HEK293 (cell line): ENCODE data around the gene TPSG1.

Source experiments
- GLIS2 ChIP-seq: fragments of 450-650 bp; formaldehyde crosslinking; IDR thresholded peaks from 2 replicates; pipeline ENCODE4 v1.5.1; 2016; ENCODE audit warnings: missing biosample characterization, missing genetic modification characterization
- KLF16 ChIP-seq: fragments of 450-650 bp; formaldehyde crosslinking; IDR thresholded peaks from 2 replicates; pipeline ENCODE4 v1.5.1; 2017; ENCODE audit warnings: missing biosample characterization, missing genetic modification characterization
- KLF17 ChIP-seq: fragments of 450-650 bp; formaldehyde crosslinking; IDR thresholded peaks from 2 replicates; pipeline ENCODE4 v1.5.1; 2016; ENCODE audit warnings: missing biosample characterization, missing genetic modification characterization
- MYNN ChIP-seq: fragments of 450-650 bp; formaldehyde crosslinking; IDR thresholded peaks from 2 replicates; pipeline ENCODE4 v1.5.1; 2016; ENCODE audit warnings: missing biosample characterization, missing genetic modification characterization, borderline replicate concordance
- SCRT2 ChIP-seq: fragments of 450-650 bp; formaldehyde crosslinking; IDR thresholded peaks from 2 replicates; pipeline ENCODE4 v1.5.1; 2016; ENCODE audit warnings: missing biosample characterization, missing genetic modification characterization
- ZFHX2 ChIP-seq: fragments of 450-650 bp; formaldehyde crosslinking; conservative IDR thresholded peaks from 2 replicates; pipeline ENCODE4 v1.5.1; 2016; ENCODE audit warnings: missing biosample characterization, missing genetic modification characterization
- ZNF112 ChIP-seq: fragments of 450-650 bp; formaldehyde crosslinking; IDR thresholded peaks from 2 replicates; pipeline ENCODE4 v1.5.0; 2017; ENCODE audit warnings: missing biosample characterization, missing genetic modification characterization
- ZNF148 ChIP-seq: fragments of 450-650 bp; formaldehyde crosslinking; IDR thresholded peaks from 2 replicates; pipeline ENCODE4 v1.5.0; 2017; ENCODE audit warnings: missing biosample characterization, missing genetic modification characterization, borderline replicate concordance
- ZNF311 ChIP-seq: fragments of 450-650 bp; formaldehyde crosslinking; IDR thresholded peaks from 2 replicates; pipeline ENCODE4 v1.5.1; 2017; ENCODE audit warnings: missing biosample characterization, missing genetic modification characterization, borderline replicate concordance
- ZNF335 ChIP-seq: fragments of 450-650 bp; formaldehyde crosslinking; conservative IDR thresholded peaks from 2 replicates; pipeline ENCODE4 v1.5.1; 2016; ENCODE audit warnings: missing biosample characterization, missing genetic modification characterization
- ZNF354C ChIP-seq: fragments of 450-650 bp; formaldehyde crosslinking; IDR thresholded peaks from 2 replicates; pipeline ENCODE4 v1.5.1; 2016; ENCODE audit warnings: missing biosample characterization, missing genetic modification characterization, low read depth, borderline replicate concordance
- ZNF423 ChIP-seq: fragments of 450-650 bp; formaldehyde crosslinking; IDR thresholded peaks from 2 replicates; pipeline ENCODE4 v1.5.1; 2016; ENCODE audit warnings: missing biosample characterization, missing genetic modification characterization
- ZNF433 ChIP-seq: fragments of 450-650 bp; formaldehyde crosslinking; IDR thresholded peaks from 2 replicates; pipeline ENCODE4 v1.5.1; 2016; ENCODE audit warnings: missing biosample characterization, missing genetic modification characterization, low read depth
- ZNF449 ChIP-seq: fragments of 450-650 bp; formaldehyde crosslinking; IDR thresholded peaks from 2 replicates; pipeline ENCODE4 v1.5.1; 2017; ENCODE audit warnings: missing biosample characterization, mild to moderate bottlenecking, missing genetic modification characterization, moderate library complexity
- ZNF501 ChIP-seq: fragments of 450-650 bp; formaldehyde crosslinking; IDR thresholded peaks from 2 replicates; pipeline ENCODE4 v1.5.1; 2016; ENCODE audit warnings: missing biosample characterization, missing genetic modification characterization
- ZNF513 ChIP-seq: fragments of 450-650 bp; IDR thresholded peaks from 2 replicates; pipeline ENCODE4 v1.5.1; 2018; ENCODE audit warnings: missing biosample characterization, missing genetic modification characterization
- ZNF521 ChIP-seq: fragments of 450-650 bp; formaldehyde crosslinking; IDR thresholded peaks from 2 replicates; pipeline ENCODE4 v1.5.1; 2017; ENCODE audit warnings: missing biosample characterization, mild to moderate bottlenecking, missing genetic modification characterization
- ZNF544 ChIP-seq: fragments of 450-650 bp; formaldehyde crosslinking; IDR thresholded peaks from 2 replicates; pipeline ENCODE4 v1.5.0; 2017; ENCODE audit warnings: missing biosample characterization, missing genetic modification characterization
- ZNF785 ChIP-seq: fragments of 450-650 bp; formaldehyde crosslinking; IDR thresholded peaks from 2 replicates; pipeline ENCODE4 v1.5.1; 2016; ENCODE audit warnings: missing biosample characterization, missing genetic modification characterization
- TF ChIP-seq, protein P1 (sequence below): fragments of 450-650 bp; formaldehyde crosslinking; IDR thresholded peaks from 2 replicates; pipeline ENCODE4 v1.5.1; 2016; ENCODE audit warnings: missing biosample characterization, missing genetic modification characterization
- TF ChIP-seq, protein P2 (sequence below): fragments of 450-650 bp; formaldehyde crosslinking; IDR thresholded peaks from 2 replicates; pipeline ENCODE4 v1.5.1; 2017; ENCODE audit warnings: missing biosample characterization, missing genetic modification characterization

TPSG1 gene

GRCh38 chr16:1271724-1272413 lies 46.8 kb upstream of the TPSG1 start (continued):
- TF ChIP-seq ZNF148 (tag by site-specific recombination) (peak; percentile 100), ZNF501 (tag by site-specific recombination) (peak; percentile 56; the same call in 1 of the 2 replicates), KLF16 (peak; percentile 73; the same call in 1 of the 2 replicates), ZNF354C (tag by site-specific recombination) (0 out of 2 replicates have a peak, but pooled peaks have one; percentile 28), ZNF544 (tag by site-specific recombination) (peak; percentile 100), KLF17 (tag by site-specific recombination) (peak; percentile 78), GLIS2 (peak; percentile 77), MYNN (tag by site-specific recombination) (0 out of 2 replicates have a peak, but pooled peaks have one; percentile 54), ZNF433 (tag by site-specific recombination) (peak; percentile 14; the same call in 1 of the 2 replicates), ZNF521 (tag by site-specific recombination) (peak; percentile 100), ZNF112 (tag by site-specific recombination) (peak; percentile 100), SCRT2 (tag by site-specific recombination) (peak; percentile 54), ZNF513 (tag by site-specific recombination) (peak; percentile 86; the same call in 1 of the 2 replicates), ZNF311 (peak; percentile 100), ZNF449 (tag by site-specific recombination) (peak; percentile 80), ZNF335 (peak; percentile 71), ZNF785 (0 out of 2 replicates have a peak, but pooled peaks have one; percentile 50), ZFHX2 (tag by site-specific recombination) (peak; percentile 52), ZNF423 (peak; percentile 85)
- TF ChIP-seq, protein P1, sequence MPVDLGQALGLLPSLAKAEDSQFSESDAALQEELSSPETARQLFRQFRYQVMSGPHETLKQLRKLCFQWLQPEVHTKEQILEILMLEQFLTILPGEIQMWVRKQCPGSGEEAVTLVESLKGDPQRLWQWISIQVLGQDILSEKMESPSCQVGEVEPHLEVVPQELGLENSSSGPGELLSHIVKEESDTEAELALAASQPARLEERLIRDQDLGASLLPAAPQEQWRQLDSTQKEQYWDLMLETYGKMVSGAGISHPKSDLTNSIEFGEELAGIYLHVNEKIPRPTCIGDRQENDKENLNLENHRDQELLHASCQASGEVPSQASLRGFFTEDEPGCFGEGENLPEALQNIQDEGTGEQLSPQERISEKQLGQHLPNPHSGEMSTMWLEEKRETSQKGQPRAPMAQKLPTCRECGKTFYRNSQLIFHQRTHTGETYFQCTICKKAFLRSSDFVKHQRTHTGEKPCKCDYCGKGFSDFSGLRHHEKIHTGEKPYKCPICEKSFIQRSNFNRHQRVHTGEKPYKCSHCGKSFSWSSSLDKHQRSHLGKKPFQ (tag by site-specific recombination) = peak; percentile 42; the same call in 1 of the 2 replicates
- TF ChIP-seq, protein P2, sequence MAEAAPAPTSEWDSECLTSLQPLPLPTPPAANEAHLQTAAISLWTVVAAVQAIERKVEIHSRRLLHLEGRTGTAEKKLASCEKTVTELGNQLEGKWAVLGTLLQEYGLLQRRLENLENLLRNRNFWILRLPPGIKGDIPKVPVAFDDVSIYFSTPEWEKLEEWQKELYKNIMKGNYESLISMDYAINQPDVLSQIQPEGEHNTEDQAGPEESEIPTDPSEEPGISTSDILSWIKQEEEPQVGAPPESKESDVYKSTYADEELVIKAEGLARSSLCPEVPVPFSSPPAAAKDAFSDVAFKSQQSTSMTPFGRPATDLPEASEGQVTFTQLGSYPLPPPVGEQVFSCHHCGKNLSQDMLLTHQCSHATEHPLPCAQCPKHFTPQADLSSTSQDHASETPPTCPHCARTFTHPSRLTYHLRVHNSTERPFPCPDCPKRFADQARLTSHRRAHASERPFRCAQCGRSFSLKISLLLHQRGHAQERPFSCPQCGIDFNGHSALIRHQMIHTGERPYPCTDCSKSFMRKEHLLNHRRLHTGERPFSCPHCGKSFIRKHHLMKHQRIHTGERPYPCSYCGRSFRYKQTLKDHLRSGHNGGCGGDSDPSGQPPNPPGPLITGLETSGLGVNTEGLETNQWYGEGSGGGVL = peak; percentile 95
- TF ChIP-seq, all 188 proteins: peak for 96; not testable (repeated sequence) for 92
